HG02642 (cell line): ENCODE data around the gene MORF4L1.
"Not testable (repeated sequence)": the region's sequence is repeated elsewhere in the genome, so short reads cannot be mapped to it uniquely, and the experiment has no call there.

ENCODE experiments used
- ATAC-seq: cut with Tn5 transposase; IDR thresholded peaks from one replicate; pipeline ENCODE4 v1.9.1; 2021; ENCODE audit warnings: mild to moderate bottlenecking; ENCODE audit not compliant: unreplicated experiment, poor library complexity

Gene MORF4L1

DNA sequence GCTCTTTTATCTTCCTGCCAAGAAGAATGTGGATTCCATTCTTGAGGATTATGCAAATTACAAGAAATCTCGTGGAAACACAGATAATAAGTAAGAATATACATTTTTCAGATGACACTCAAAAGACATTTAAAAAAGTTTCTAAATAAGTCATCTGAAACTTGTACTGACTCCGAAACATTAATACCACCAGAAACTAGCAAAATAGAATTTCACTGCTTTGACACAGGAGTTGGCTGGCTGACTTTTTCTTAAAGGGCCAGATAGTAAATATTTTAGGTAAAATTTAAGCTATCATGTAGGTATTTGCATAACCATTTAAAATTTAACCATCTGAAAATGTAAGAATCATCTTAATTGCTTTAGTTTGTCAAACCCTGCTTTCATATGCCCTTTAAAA, 20.8 kb downstream of the MORF4L1 start:
- ATAC-seq: no peak

DNA sequence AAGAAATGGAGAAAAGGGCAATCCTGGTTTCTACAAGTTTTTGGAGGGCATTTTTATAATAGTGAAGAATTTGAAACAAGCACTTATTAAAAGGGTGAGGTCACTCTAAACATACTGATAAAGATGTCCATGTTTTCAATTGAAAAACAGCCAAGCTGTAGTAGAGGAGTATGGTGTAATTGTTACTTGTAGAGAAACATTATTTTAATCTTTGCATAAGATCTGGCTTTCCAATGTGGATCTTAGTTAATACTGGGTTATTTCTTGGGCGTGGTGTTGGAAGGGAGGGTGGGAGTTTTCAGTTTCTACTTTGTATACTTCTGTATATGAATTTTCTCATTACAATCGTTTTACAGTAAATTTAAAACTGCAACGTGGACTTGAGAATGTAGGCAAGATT, 22.8 kb downstream of the MORF4L1 start:
- ATAC-seq: no peak

DNA sequence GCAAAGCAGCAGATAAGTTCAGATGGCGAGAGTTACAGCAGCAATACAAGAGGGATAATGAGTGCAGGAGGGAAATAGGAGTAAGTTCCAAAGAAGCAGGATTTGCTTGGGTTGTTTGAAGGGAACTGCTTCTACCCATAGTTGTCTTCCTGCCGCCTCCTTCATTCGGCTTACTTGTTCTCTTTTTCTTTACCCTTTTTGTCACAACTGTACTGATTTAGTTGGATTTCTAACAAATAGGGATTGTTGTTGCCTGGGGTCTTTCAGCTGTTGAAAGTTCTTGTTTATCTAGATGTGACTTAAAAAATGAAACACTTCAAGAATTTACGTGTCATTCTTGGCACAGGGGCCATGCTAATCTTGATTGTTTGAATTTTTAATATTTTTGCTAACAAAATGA, 25.9 kb downstream of the MORF4L1 start:
- ATAC-seq: no peak

DNA sequence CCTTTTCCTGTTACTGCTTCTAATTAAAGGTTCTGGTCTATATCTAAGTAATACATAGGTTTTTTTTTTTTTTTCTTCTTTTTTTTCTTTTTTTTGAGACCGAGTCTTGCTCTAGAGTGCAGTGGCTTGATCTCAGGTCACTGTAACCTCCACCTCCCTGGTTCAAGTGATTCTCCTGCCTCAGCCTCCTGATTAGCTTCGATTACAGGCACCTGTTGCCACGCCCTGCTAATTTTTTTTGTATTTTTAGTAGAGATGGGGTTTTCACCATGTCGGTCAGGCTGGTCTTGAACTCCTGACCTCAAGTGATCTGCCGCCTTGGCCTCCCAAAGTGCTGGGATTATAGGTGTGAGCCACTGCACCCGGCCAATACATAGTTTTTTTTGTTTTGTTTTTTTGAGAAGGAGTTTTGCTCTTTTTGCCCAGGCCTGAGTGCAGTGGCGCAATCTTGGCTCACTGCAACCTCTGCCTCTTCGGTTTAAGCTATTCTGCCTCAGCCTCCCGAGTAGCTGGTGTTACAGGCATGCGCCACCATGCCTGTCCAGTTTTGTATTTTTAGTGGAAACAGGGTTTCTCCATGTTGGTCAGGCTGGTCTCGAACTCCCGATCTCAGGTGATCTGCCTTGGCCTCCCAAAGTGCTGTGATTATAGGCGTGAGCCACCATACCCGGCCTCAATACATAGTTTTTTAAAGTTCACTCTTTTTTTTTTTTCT, 28.3 kb downstream of the MORF4L1 start:
- not testable (repeated sequence) for ATAC-seq

DNA sequence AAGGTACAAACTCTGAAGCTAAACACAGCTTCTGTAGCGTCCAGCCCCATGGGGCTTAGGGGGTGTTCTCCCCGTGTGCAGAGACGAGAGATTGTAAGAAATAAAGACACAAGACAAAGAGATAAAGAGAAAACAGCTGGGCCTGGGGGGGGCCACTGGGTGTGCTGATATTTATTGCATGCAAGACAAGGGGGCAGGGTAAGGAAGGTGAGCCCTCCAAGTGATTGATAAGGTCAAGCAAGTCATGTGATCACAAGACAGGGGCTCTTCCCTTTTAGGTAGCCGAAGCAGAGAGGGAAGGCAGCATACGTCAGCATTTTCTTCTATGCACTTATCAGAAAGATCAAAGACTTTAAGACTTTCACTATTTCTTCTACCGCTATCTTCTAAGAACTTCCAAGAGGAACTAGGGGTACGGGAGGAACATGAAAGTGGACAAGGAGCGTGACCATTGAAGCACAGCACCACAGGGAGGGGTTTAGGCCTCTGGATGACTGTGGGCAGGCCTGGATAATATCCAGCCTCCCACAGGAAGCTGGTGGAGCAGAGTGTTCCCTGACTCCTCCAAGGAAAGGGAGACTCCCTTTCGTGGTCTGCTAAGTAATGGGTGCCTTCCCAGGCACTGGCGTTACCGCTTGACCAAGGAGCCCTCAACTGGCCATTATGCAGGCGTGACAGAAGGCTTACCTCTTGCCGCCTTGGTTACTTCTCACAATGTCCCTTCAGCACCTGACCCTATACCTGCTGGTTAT, 29.8 kb downstream of the MORF4L1 start:
- ATAC-seq: not testable (repeated sequence)

DNA sequence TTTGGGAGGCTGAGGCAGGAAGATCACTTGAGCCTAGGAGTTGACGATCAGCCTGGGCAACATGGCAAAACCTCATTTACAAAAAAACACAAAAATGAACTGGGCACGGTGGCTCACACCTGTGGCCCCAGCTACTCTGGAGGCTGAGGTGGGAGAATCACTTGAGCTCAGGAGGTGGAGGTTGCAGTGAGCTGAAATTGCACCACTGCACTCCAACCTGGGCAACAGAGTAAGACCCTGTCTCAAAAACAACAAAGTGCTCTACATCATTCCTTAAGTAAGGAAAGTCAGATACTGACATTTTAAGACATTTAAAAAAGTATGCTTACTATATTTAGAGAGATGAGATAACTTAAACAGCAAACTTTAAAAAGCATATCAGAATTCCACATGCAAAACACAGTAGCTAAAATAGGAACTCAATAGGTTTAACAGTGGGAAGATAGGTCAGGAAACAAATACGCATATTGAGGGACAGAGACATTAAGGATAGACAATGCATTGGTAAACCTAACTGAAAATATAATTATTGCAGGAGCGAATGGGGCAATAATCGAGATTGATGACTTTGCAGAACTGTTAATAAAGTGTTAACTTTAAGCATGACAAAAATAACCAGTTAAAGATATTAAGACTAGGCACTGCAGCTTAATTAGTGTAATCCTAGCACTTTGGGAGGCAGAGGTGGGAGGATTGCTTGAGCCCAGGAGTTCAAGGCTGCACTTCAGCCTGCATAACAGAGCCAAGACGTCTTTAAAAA, 32.1 kb downstream of the MORF4L1 start:
- no peak for ATAC-seq

DNA sequence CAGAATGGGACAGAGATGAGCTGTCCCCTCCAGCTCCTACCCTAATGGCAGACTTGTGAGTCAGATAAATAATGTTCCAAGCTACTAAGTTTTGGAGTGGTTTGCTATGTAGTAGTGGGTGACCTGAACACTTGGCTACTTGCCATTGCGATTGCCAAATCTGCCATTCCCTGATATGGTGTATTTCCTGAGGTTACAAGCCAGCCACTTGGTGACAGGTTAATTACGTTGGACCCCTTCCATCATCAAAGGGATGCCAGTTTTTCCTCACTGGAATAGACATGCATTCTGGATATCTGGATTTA, 33.6 kb downstream of the MORF4L1 start:
- no peak for ATAC-seq

DNA sequence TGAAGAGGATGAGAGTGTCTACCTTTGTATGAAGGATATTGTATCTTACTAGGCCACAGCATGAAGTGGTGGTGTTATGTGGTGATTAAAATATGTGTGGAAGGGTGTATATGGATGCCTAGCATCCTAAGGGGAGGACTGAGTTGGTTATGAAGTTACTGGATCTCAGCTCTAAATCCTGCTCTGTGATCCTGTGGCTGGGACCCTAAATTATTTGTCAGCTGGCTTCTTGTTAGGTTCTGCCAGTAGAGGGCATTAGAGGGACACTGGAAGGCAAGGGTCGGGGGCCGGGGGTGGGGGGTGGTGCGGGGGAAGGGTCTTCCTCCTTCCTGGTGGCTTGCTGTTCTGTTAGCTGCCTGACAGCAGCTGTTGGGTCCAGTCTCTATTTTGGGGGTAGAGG, 34.9 kb downstream of the MORF4L1 start:
- no peak for ATAC-seq

DNA sequence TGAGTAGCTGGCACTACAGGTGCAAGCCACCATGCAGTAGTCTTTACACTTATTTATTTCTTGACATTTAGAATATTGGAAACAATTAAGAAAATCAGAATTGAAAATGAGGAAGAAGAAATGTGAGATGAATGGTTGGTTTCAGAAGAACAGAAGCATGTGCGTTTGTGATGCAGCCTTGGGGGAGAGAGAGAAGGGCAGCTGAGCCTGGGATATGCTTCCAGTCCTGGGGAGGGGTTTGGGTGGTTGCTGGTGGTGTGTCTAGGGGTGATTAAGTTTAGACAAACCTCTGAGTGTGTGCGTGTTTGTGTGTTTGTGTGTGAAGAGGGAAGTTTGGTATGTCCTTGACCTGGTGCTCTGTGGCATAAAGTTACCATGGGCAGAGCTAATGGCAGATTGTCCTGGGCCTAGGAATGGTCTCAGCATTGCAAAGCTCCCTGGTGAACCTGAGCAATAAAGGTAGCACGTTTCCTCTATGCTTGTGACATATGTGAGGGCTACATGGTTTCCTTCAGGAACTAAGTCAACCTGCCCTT, 36.5 kb downstream of the MORF4L1 start:
- ATAC-seq: no peak

DNA sequence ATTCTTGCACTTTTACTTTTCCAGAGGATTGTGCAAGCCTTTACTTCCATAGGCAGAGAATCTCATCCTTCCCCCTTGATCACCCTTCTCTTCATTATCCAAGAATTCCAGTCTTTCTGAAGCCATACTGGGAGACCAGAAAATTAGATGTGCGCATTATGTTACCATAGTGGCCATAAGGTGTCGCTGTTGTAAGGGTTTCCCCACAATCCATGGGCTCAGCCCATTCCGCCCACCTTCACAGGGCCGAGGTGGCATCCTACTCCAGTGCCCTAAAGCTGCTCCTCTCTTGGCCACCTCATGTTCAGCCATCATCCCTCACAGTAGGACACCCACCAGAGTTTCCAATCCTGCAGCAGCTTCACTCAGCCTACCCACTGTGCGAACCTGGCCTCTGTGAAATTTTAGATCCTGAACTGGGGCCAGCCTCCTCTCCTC, 37.1 kb downstream of the MORF4L1 start:
- ATAC-seq: no peak

DNA sequence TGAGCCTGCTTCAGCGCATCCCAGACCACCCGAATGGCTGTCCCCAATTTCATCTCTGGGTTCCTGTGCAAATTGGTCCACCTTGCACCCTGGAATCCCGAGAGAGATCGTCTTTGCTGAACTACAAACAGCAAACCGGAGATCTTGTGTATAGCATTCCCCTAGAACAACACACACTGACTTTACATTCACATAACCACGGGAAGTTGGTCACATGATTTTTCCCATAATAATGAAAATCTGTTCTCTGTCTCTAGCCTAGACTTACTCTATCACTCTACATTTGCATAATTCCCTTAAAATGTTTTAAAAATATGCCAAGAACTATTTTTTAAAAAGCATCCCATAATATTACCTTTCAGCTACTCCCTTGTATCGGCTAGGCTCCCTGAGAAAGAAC, 37.6 kb downstream of the MORF4L1 start:
- ATAC-seq: no peak

DNA sequence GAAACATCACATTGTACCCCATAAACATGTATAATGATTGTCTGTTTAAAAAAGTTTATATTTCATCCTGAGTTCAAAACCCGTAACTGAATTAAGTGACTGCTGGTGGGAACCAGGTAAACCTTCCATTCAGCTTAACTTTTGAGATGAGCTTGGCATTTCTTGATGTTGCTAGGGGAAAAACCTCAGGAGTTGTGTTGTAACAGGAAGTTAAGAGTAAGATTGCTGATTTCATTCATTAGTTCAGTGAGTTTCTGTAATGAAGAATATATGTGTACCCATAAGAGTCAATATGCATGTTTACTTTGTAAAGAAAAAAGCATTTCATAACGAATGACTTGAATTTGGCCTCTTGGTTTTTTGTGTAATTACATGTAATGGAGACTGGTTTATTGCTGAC, 39.6 kb downstream of the MORF4L1 start:
- ATAC-seq: no peak

DNA sequence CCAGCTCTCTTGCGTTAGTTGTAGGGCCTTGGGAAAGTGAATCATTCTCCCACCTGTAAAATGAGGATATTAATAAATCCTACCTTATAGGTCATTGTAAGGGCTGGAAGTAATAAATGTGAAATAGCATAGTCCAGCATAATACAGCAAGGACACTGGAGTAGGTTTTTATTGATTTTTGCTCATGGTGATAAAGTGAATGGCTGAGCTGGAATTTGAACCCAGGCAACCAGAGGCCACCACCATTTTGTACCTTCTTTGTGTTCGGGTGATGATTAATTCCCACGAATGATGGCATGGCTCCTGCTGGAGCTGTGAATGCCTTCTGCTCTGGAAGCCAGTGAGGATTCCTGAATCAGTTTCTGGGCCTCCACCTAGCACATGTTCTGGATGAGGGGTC, 40.3 kb downstream of the MORF4L1 start:
- ATAC-seq: no peak

DNA sequence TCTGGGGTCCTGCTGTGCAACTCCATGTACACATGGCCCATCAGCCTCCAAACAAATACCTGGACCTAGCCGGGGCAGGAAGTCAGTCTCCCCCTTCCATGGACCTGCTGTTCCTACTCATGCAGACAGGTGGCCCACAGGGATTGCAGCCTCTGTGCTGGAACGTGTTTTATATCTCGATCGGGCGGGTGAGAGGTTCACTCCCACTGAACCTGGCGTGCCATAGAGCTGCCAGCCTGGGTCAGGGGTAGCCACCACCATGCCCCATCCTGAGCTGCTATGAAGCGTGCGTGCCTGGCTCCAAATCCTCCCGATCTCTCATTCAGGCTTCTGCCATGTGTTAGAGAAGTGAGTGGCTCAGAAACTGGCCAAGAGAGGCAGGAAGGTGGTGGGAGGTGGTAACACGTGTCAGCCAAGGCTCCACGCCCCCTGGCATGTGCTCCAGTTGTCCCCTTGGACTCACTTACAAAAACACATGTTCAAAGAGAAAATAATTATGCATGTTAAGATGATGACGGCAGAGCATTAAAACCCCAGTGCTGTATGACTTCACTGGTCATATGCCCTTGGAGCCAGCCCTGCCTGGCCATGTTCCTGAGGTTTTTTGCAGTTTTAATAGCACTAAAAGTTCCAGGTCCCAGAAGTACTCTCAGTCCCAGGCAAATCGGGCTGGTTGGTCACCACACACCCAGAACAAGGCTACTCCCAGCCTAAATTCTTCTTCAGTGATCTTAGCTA, 41.5 kb downstream of the MORF4L1 start:
- no peak for ATAC-seq

DNA sequence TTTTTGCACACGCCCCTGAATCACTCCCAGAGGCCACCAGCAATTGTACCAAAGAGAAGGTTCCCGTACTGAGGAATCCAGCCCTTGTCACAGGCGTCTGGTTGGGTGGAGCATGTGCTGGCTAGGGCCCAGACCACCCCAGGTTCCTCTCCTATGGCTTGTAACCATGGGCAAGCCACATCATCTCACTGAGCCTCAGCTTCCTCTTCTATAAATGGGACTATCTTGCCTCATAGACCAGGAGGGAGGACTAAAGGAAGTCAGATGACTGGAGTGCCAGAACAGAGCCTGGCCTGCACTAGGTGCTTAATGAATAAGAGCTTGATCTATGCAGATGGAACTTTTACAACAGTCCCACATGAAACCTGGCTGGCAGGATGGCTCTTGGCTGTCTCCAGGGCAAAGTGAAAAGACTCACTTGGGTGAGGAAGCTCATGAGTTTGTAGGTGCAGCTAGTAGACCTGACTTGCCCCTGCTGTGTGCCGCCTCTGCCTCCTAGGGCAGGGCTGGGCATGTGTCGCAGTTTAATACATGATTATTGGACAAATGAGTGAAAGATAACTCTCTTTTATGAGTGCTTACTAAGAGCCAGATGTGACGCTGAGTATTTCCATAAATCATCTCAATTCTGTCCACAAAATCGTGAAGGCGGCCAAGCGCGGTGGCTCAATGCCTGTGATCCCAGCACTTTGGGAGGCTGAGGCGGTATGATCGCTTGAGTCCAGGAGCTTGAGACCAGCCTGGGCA, 42.8 kb downstream of the MORF4L1 start:
- no peak for ATAC-seq

DNA sequence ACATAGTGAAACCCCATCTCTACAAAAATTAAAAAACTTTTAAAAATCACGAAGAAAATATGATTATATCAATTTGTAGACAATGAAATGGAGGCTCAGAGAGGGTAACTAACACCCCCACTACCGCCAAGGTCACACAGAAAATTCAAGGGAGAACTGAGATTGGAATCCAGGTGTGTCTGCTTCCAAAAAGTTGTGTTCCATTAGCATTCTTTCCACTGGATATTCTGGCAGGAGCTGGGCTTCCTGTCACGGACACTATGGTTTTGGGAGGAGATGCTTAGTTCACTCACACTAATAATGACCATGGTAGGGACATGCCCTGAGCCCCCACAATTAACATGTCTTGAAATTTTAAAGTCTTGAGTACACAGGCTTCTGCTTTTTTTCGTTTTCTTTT, 43.4 kb downstream of the MORF4L1 start:
- ATAC-seq: no peak

DNA sequence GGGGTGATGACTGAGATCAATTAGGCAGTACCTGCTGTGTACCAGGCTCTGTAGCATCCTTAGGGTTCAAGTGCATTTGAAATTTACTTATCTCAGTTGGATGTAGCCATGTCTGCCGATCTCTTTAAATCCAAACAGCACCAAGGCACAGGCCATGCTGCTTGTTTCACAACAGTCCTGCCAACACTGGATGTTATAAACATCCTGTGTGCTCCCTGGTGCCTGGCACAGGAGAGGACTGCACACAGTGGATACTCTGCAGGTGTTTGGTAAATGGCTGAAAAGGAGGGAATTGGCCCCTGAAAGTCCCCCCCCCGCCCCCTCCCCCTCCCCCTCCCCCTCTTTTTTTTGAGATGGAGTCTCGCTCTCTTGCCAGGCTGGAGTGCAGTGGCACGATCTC, 45.2 kb downstream of the MORF4L1 start:
- ATAC-seq: no peak

DNA sequence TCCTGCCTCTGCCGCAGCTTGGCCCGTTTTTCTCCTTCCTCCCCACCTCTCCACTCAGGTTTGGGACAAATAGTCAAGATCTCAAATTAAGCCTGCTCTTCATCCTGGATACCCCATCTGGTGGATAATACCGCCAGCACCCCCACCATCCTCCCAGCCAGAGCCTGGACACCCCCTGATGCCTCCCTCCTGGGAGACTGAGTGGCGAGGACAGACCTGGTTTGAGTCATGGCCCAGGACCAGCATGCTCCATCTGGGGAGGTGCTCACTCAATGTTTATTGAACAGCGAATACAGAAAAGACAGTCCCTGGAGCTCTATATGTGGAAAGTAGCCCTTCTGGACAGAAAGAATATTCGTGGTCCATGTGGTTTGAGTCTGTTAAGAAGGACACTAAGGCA, 48.8 kb downstream of the MORF4L1 start:
- ATAC-seq: no peak

DNA sequence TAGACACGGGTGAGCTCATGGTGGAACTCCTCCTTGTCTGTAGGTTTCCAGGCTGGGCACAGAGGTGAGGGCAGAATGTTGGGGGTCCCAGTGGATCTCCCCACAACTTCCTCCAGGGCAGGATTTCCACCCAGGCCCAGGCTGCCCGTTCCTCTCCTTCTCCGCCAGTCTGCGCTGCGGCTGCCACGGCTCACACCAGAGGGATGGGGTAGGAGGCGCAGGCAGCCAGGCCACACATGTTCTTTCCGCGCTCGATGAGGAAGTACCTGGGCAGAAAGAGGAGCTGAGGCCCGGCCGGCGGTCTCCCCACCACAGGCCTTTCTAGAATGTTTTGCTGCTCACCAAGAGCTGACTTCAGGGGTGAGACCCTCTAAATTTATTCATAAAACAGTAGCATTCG, 49.2 kb downstream of the MORF4L1 start:
- no peak for ATAC-seq

DNA sequence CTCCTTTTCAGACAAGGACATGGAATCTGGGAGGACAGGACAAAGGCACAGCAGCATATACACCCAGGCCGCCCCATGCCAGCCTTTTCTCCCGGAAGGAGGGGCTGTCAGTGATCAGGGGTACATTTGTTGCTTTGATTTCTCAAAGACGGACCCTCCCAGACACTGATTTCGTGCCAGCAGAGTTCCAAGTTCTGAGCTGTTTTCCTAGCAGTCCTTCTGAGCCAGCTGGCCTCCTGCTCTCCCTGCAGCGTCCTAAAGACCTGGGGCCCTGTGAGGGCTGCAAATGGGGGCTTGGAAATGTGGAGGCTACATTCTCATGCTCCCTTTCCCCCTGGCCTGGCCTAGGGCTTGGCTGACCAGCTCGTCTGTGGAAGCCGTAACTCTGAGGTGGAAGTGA, 49.8 kb downstream of the MORF4L1 start:
- ATAC-seq: no peak
